ENCODE measurements around the gene P4HTM. TPM values are rescaled to one million over a fixed set of nuclear protein-coding genes. Genes with fewer than 3 reads are reported as not detected.

P4HTM gene
- total RNA-seq, 4 donors from 2014 or later: 47.0 to 95.9 (median 78.0) TPM

GRCh38 chr3:49012441-49013017, 22.5 kb downstream of the P4HTM start:
- peaks cover 0 to 27% (median 7%) of the 10 kb centered on the region in 4 donors for H3K4me1 ChIP-seq
- H3K9me3 ChIP-seq: no peaks in the 10 kb centered on the region
- H3K4me3 ChIP-seq: no peak overlapping the region
- no peaks in the 10 kb centered on the region for H3K27me3 ChIP-seq
- no peak for TF ChIP-seq CTCF (IDR thresholded peaks at IDR 0.05)
- no peak for TF ChIP-seq POLR2A (IDR thresholded peaks at IDR 0.05)
- peaks cover 0 to 51% (median 0%) of the 10 kb centered on the region in 3 donors for H3K36me3 ChIP-seq
- DNase-seq: no peak
- no peak overlapping the region for H3K27ac ChIP-seq

GRCh38 chr3:49013113-49013737, 23.2 kb downstream of the P4HTM start:
- Histone ChIP-seq H3K4me1 (peaks cover 0 to 28% (median 9%) of the 10 kb centered on the region in 4 donors), H3K4me3 (no peak overlapping the region), H3K36me3 (peaks cover 0 to 51% (median 0%) of the 10 kb centered on the region in 3 donors), H3K27me3 (no peaks in the 10 kb centered on the region), H3K9me3 (no peaks in the 10 kb centered on the region), H3K27ac (no peak overlapping the region)
- TF ChIP-seq POLR2A (IDR thresholded peaks at IDR 0.05) (no peak), CTCF (IDR thresholded peaks at IDR 0.05) (no peak)
- no peak for DNase-seq

GRCh38 chr3:49013738-49014660, 24.0 kb downstream of the P4HTM start:
- Histone ChIP-seq H3K27ac (no peak overlapping the region), H3K36me3 (peaks cover 0 to 51% (median 0%) of the 10 kb centered on the region in 3 donors), H3K4me3 (no peak overlapping the region), H3K4me1 (peaks cover 0 to 26% (median 9%) of the 10 kb centered on the region in 4 donors), H3K27me3 (no peaks in the 10 kb centered on the region), H3K9me3 (no peaks in the 10 kb centered on the region)
- TF ChIP-seq CTCF (IDR thresholded peaks at IDR 0.05) (peak; percentile 30 to 72 (median 56)), POLR2A (IDR thresholded peaks at IDR 0.05) (no peak)
- DNase-seq: peak; percentile 51 to 79 (median 77)

- Histone ChIP-seq H3K9me3 (no peaks in the 10 kb centered on the region), H3K4me3 (no peak overlapping the region), H3K36me3 (peaks cover 0 to 51% (median 0%) of the 10 kb centered on the region in 3 donors), H3K27ac (no peak overlapping the region), H3K27me3 (no peaks in the 10 kb centered on the region), H3K4me1 (peaks cover 0 to 36% (median 14%) of the 10 kb centered on the region in 4 donors)
- no peak for DNase-seq
- TF ChIP-seq CTCF (IDR thresholded peaks at IDR 0.05) (no peak), POLR2A (IDR thresholded peaks at IDR 0.05) (no peak)
These were observed 25.0 kb downstream of the P4HTM start for GRCh38 chr3:49015072-49015471.

GRCh38 chr3:49015765-49016164, 25.7 kb downstream of the P4HTM start:
- no peaks in the 10 kb centered on the region for H3K9me3 ChIP-seq
- no peak overlapping the region for H3K4me3 ChIP-seq
- peaks cover 0 to 51% (median 0%) of the 10 kb centered on the region in 3 donors for H3K36me3 ChIP-seq
- no peak for DNase-seq
- H3K27ac ChIP-seq: no peak overlapping the region
- H3K27me3 ChIP-seq: no peaks in the 10 kb centered on the region
- TF ChIP-seq POLR2A (IDR thresholded peaks at IDR 0.05) (no peak), CTCF (IDR thresholded peaks at IDR 0.05) (no peak)
- peaks cover 0 to 42% (median 20%) of the 10 kb centered on the region in 4 donors for H3K4me1 ChIP-seq

Data from Peyer's patch (tissue), 4 donors.